Fibroblast of lung (primary cell): ENCODE data around the gene C11orf52. TPM values are rescaled to one million over a fixed set of nuclear protein-coding genes. Genes with fewer than 3 reads are reported as not detected.

ENCODE experiments used
- DNase-seq, 2 donors: peaks; one replicate each; pipeline versions ENCODE4 v3.0.0 to v3.0.0-alpha.2; 2010; ENCODE audit warnings: low read depth in 2 of 2
- H2AFZ ChIP-seq: 2 replicates; pipeline ENCODE4 v1.5.1; 2012; ENCODE audit warnings: low read length, control low read depth, inconsistent platforms
- H3K27ac ChIP-seq: 2 replicates; pipeline ENCODE4 v1.5.1; 2011; ENCODE audit warnings: low read length, control low read depth; ENCODE audit not compliant: insufficient read depth
- H3K27me3 ChIP-seq: 2 replicates; pipeline ENCODE4 v1.5.1; 2011; ENCODE audit warnings: mild to moderate bottlenecking, low read length; ENCODE audit not compliant: control insufficient read depth, insufficient read depth
- H3K36me3 ChIP-seq: 2 replicates; pipeline ENCODE4 v1.5.1; 2011; ENCODE audit warnings: low read length; ENCODE audit not compliant: control insufficient read depth, insufficient read depth
- H3K4me1 ChIP-seq: 2 replicates; pipeline ENCODE4 v1.5.1; 2011; ENCODE audit warnings: low read length; ENCODE audit not compliant: control insufficient read depth, insufficient read depth; ENCODE audit errors: extremely low read depth
- H3K4me2 ChIP-seq: 2 replicates; pipeline ENCODE4 v1.5.1; 2011; ENCODE audit warnings: low read length, control low read depth; ENCODE audit not compliant: insufficient read depth; ENCODE audit errors: extremely low read depth
- H3K4me3 ChIP-seq, 4 experiments: fragments of 200-600 bp in 1 of 4; sonication (generic) in 1 of 4; replicated peaks in 1 of 4; 2 replicates each; pipeline ENCODE4 v1.5.1; 2011 to 2016; ENCODE audit warnings: low read length in 4 of 4, low read depth in 3 of 4, mild to moderate bottlenecking in 3 of 4, control low read depth in 2 of 4, inconsistent platforms in 1 of 4, mixed read lengths in 1 of 4; ENCODE audit not compliant: insufficient read depth in 1 of 4; ENCODE audit errors: control extremely low read depth in 1 of 4
- H3K79me2 ChIP-seq: 2 replicates; pipeline ENCODE4 v1.5.1; 2012; ENCODE audit warnings: mild to moderate bottlenecking, low read length, inconsistent platforms; ENCODE audit not compliant: control insufficient read depth, insufficient read depth
- H3K9ac ChIP-seq: 2 replicates; pipeline ENCODE4 v1.5.1; 2011; ENCODE audit warnings: mild to moderate bottlenecking, low read length, control low read depth; ENCODE audit not compliant: insufficient read depth
- H3K9me3 ChIP-seq: 2 replicates; pipeline ENCODE4 v1.5.1; 2012; ENCODE audit warnings: low read depth, low read length; ENCODE audit not compliant: control insufficient read depth, insufficient read depth
- H4K20me1 ChIP-seq: 2 replicates; pipeline ENCODE4 v1.5.1; 2011; ENCODE audit warnings: low read length; ENCODE audit not compliant: control insufficient read depth, insufficient read depth; ENCODE audit errors: extremely low read depth
- CTCF ChIP-seq, 2 donors: IDR thresholded peaks in 1 of 2; conservative IDR thresholded peaks in 1 of 2; 1 replicate in 1 of 2; 2 replicates in 1 of 2; pipeline ENCODE4 v1.5.1; 2011 to 2012; ENCODE audit warnings: low read length in 2 of 2, control low read depth in 1 of 2, inconsistent platforms in 1 of 2, low read depth in 1 of 2, mild to moderate bottlenecking in 1 of 2
- EZH2 ChIP-seq: IDR thresholded peaks from 2 replicates; pipeline ENCODE4 v1.5.1; 2012; ENCODE audit warnings: low read length, control low read depth, mild to moderate bottlenecking; ENCODE audit errors: missing control alignments
- polyA plus RNA-seq, 2 donors: library from polyadenylated mRNA; depleted of rRNA in 1 of 2; stranded (reverse) in 1 of 2; unstranded in 1 of 2; fragments of >200 nt; gene quantifications; 2 replicates each; pipeline ENCODE4 v1.2.1, GENCODE V29; 2011 to 2012; ENCODE audit warnings: missing spikeins in 1 of 2
- total RNA-seq: library from RNA; depleted of rRNA; stranded (reverse); fragments of >200 nt; gene quantifications from 2 replicates; pipeline ENCODE4 v1.2.1, GENCODE V29; 2014

Gene C11orf52
- total and polyA plus RNA-seq, 2 donors (not counting 1 experiment from before 2014, with no cell fraction given), result 0.99 to 1.3 TPM

- DNase-seq, result peak in 1 of 2 donors; percentile 15
- H3K27me3 ChIP-seq, result no peaks in the 10 kb centered on the region
- H3K79me2 ChIP-seq, result no peaks in the 10 kb centered on the region
- no peak overlapping the region for H3K4me2 ChIP-seq
- H3K9ac ChIP-seq, result no peak overlapping the region
- H3K9me3 ChIP-seq, result no peaks in the 10 kb centered on the region
- no peaks in the 10 kb centered on the region for H4K20me1 ChIP-seq
- no peak overlapping the region for H3K4me3 ChIP-seq
- TF ChIP-seq CTCF (conservative IDR thresholded peaks at IDR 0.05 in 1 of 2, IDR thresholded peaks at IDR 0.05 in 1 of 2; ENCODE audit: low read depth in 1 of 2, low read length in 2 of 2) (no peak), EZH2 (no peak)
- no peaks in the 10 kb centered on the region for H3K36me3 ChIP-seq
- H2AFZ ChIP-seq, result no peak overlapping the region
- peaks cover 9% of the 10 kb centered on the region for H3K4me1 ChIP-seq
- no peak overlapping the region for H3K27ac ChIP-seq
Observed at GRCh38 chr11:111933872-111934271, 15.2 kb downstream of the C11orf52 start.

GRCh38 chr11:111934306-111934705 is 15.6 kb downstream of the C11orf52 start:
- Histone ChIP-seq H3K4me1 (peaks cover 13% of the 10 kb centered on the region), H4K20me1 (no peaks in the 10 kb centered on the region), H3K27ac (no peak overlapping the region), H3K36me3 (no peaks in the 10 kb centered on the region), H2AFZ (no peak overlapping the region), H3K4me3 (no peak overlapping the region), H3K27me3 (no peaks in the 10 kb centered on the region), H3K9me3 (no peaks in the 10 kb centered on the region), H3K9ac (no peak overlapping the region), H3K79me2 (no peaks in the 10 kb centered on the region), H3K4me2 (no peak overlapping the region)
- TF ChIP-seq CTCF (conservative IDR thresholded peaks at IDR 0.05 in 1 of 2, IDR thresholded peaks at IDR 0.05 in 1 of 2; ENCODE audit: low read depth in 1 of 2, low read length in 2 of 2) (no peak), EZH2 (no peak)
- no peak for DNase-seq

GRCh38 chr11:111935317-111936039 is 16.8 kb downstream of the C11orf52 start:
- H3K9ac ChIP-seq, result no peak overlapping the region
- no peaks in the 10 kb centered on the region for H4K20me1 ChIP-seq
- H3K9me3 ChIP-seq, result no peaks in the 10 kb centered on the region
- TF ChIP-seq CTCF (conservative IDR thresholded peaks at IDR 0.05 in 1 of 2, IDR thresholded peaks at IDR 0.05 in 1 of 2; ENCODE audit: low read depth in 1 of 2, low read length in 2 of 2) (no peak), EZH2 (no peak)
- no peak overlapping the region for H3K4me3 ChIP-seq
- H2AFZ ChIP-seq, result no peak overlapping the region
- H3K36me3 ChIP-seq, result no peaks in the 10 kb centered on the region
- H3K27me3 ChIP-seq, result no peaks in the 10 kb centered on the region
- no peak overlapping the region for H3K27ac ChIP-seq
- peaks cover 15% of the 10 kb centered on the region for H3K4me1 ChIP-seq
- peak in 1 of 2 donors; percentile 60 for DNase-seq
- H3K79me2 ChIP-seq, result no peaks in the 10 kb centered on the region
- H3K4me2 ChIP-seq, result peak overlapping the region; percentile 87
